GM23338 (cell line): Measurements from ENCODE around the gene DNAL1. TPM values are rescaled to one million over a fixed set of nuclear protein-coding genes. Genes with fewer than 3 reads are reported as not detected.

Experiments
- ATAC-seq: fragments of 200-7000 bp; cut with Tn5 transposase; 3 replicates; pipeline ENCODE4 v1.9.1; 2020
- DNase-seq: peaks from one replicate; pipeline ENCODE4 v3.0.0-alpha.2; 2015; ENCODE audit warnings: low spot score
- H2AFZ ChIP-seq: fragments of 200-600 bp; sonication (generic); 2 replicates; pipeline ENCODE4 v1.8.0; 2016; ENCODE audit warnings: antibody characterized with exemption, mild to moderate bottlenecking, moderate library complexity
- H3F3A ChIP-seq: fragments of 200-600 bp; sonication (generic); replicated peaks from 2 replicates; pipeline ENCODE4 v1.8.0; 2017; ENCODE audit warnings: antibody characterized with exemption, mixed run types, low read depth
- H3K27ac ChIP-seq: fragments of 200-600 bp; sonication (generic); 2 replicates; pipeline ENCODE4 v1.6.1; 2016; ENCODE audit warnings: low read depth
- H3K27me3 ChIP-seq: fragments of 200-600 bp; sonication (generic); 2 replicates; pipeline ENCODE4 v1.8.0; 2016; ENCODE audit warnings: mild to moderate bottlenecking, mixed run types, moderate library complexity; ENCODE audit not compliant: insufficient read depth
- H3K36me3 ChIP-seq: fragments of 200-600 bp; sonication (generic); 2 replicates; pipeline ENCODE4 v1.8.0; 2016; ENCODE audit warnings: mild to moderate bottlenecking; ENCODE audit not compliant: insufficient read depth
- H3K4me1 ChIP-seq: fragments of 200-600 bp; sonication (generic); 2 replicates; pipeline ENCODE4 v1.8.0; 2016; ENCODE audit warnings: mild to moderate bottlenecking, moderate library complexity; ENCODE audit not compliant: insufficient read depth
- H3K4me2 ChIP-seq: fragments of 200-600 bp; sonication (generic); 2 replicates; pipeline ENCODE4 v1.7.1; 2017; ENCODE audit warnings: mixed run types
- H3K4me3 ChIP-seq: fragments of 200-600 bp; sonication (generic); 2 replicates; pipeline ENCODE4 v1.6.1; 2016; ENCODE audit warnings: mixed run types
- H3K79me2 ChIP-seq: fragments of 200-600 bp; sonication (generic); replicated peaks from 2 replicates; pipeline ENCODE4 v1.8.0; 2017; ENCODE audit warnings: mild to moderate bottlenecking; ENCODE audit not compliant: insufficient read depth
- H3K9me2 ChIP-seq: fragments of 200-600 bp; sonication (generic); 2 replicates; pipeline ENCODE4 v1.8.0; 2017; ENCODE audit not compliant: insufficient read depth
- H4K20me1 ChIP-seq: fragments of 200-600 bp; sonication (generic); replicated peaks from 2 replicates; pipeline ENCODE4 v1.8.0; 2017; ENCODE audit warnings: mild to moderate bottlenecking; ENCODE audit not compliant: insufficient read depth
- H3K27ac Mint-ChIP-seq: 2 replicates; pipeline ENCODE4 v1.8.0; 2020; ENCODE audit warnings: inconsistent platforms, mild to moderate bottlenecking, moderate library complexity, mixed read lengths
- H3K27me3 Mint-ChIP-seq: 3 replicates; pipeline ENCODE4 v1.8.0; 2022; ENCODE audit warnings: low read depth, mild to moderate bottlenecking, moderate library complexity, mixed read lengths, inconsistent platforms; ENCODE audit not compliant: insufficient read depth, poor library complexity
- H3K36me3 Mint-ChIP-seq: 3 replicates; pipeline ENCODE4 v1.8.0; 2021; ENCODE audit warnings: low read depth, mild to moderate bottlenecking, inconsistent platforms, moderate library complexity, mixed read lengths
- H3K4me1 Mint-ChIP-seq: 3 replicates; pipeline ENCODE4 v1.8.0; 2020; ENCODE audit warnings: mild to moderate bottlenecking, inconsistent platforms, mixed read lengths
- H3K4me3 Mint-ChIP-seq: 3 replicates; pipeline ENCODE4 v1.8.0; 2021; ENCODE audit warnings: moderate library complexity, mild to moderate bottlenecking, inconsistent platforms, mixed read lengths
- H3K9me3 Mint-ChIP-seq: 3 replicates; pipeline ENCODE4 v1.8.0; 2020; ENCODE audit warnings: moderate library complexity, mild to moderate bottlenecking, inconsistent platforms, mixed read lengths
- CREB1 ChIP-seq: fragments of 250-450 bp; sonication (Bioruptor Pico); IDR thresholded peaks from 2 replicates; pipeline ENCODE4 v1.5.0; 2020; ENCODE audit warnings: low read depth, mild to moderate bottlenecking, moderate library complexity
- CTCF ChIP-seq, 2 experiments: fragments of 200-600 bp in 1 of 2; sonication (generic) in 1 of 2; conservative IDR thresholded peaks; 2 replicates each; pipeline versions ENCODE4 v1.5.1 to v1.6.1; 2016 to 2017; ENCODE audit warnings: antibody characterized with exemption in 2 of 2, low read depth in 2 of 2, mild to moderate bottlenecking in 2 of 2, moderate library complexity in 1 of 2
- EZH2 ChIP-seq: fragments of 200-600 bp; sonication (generic); IDR thresholded peaks from one replicate; pipeline ENCODE4 v1.8.0; 2017; ENCODE audit warnings: antibody characterized with exemption, mild to moderate bottlenecking, low read depth; ENCODE audit not compliant: unreplicated experiment
- JUNB ChIP-seq: IDR thresholded peaks from one replicate; pipeline ENCODE4 v1.6.1; 2016; ENCODE audit warnings: antibody characterized with exemption; ENCODE audit not compliant: unreplicated experiment
- NANOG ChIP-seq: IDR thresholded peaks from 2 replicates; pipeline ENCODE4 v1.6.1; 2016; ENCODE audit warnings: antibody characterized with exemption, borderline replicate concordance
- POLR2AphosphoS5 ChIP-seq: IDR thresholded peaks from 2 replicates; pipeline ENCODE4 v1.6.1; 2016; ENCODE audit warnings: antibody characterized with exemption, low read depth
- STAT1 ChIP-seq: IDR thresholded peaks from one replicate; pipeline ENCODE4 v1.6.1; 2016; ENCODE audit warnings: antibody characterized with exemption; ENCODE audit not compliant: unreplicated experiment
- ZNF114 ChIP-seq: fragments of 250-450 bp; sonication (Bioruptor Pico); IDR thresholded peaks from 2 replicates; pipeline ENCODE4 v1.5.0; 2020; ENCODE audit warnings: mild to moderate bottlenecking, moderate library complexity
- polyA plus RNA-seq: library from polyadenylated mRNA; unstranded; fragments of >200 nt; fragmentation: Nextera tagmentation; extraction: Ambion mirVana; gene quantifications from 2 replicates; pipeline ENCODE4 v1.2.1, GENCODE V29; 2016
- total RNA-seq: library from RNA; depleted of rRNA; stranded (reverse); fragments of >200 nt; shearing (Covaris generic); gene quantifications from 2 replicates; pipeline ENCODE4 v1.2.3, GENCODE V29; 2014
- TF ChIP-seq, protein P1 (sequence below): IDR thresholded peaks from 2 replicates; pipeline ENCODE4 v1.6.1; 2016; ENCODE audit warnings: antibody characterized with exemption

Gene DNAL1
- total and polyA plus RNA-seq, 2 experiments from 2014 or later: 7.6 to 29.3 TPM

DNA sequence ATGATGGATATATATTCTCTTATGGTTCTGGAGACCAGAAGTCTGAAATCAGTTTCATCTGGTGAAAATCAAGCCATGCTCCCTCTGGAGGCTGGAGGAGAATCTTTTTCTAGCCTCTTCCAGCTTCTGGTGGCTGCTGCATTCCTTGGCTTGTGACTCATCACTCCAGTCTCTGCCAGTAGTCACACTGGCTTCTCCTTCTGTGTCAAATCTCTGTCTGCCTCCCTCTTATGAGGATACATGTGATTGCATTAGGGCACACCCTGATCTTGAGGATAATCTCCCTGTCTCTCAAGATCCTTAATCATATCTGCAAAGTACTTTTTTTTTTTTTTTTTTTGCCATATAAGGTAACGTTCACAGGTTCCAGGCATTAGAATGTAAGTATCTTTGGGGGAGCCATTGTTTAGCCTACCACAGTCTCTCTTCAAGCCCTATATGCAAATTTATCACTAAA lies 17.7 kb downstream of the DNAL1 start:
- Histone ChIP-seq H2AFZ (no peak overlapping the region), H3K79me2 (no peaks in the 10 kb centered on the region), H4K20me1 (no peaks in the 10 kb centered on the region), H3K4me1 (no peaks in the 10 kb centered on the region), H3K27ac (peak overlapping the region; percentile 23; the same call in 1 of the 2 replicates), H3K4me3 (no peak overlapping the region), H3K9me2 (no peaks in the 10 kb centered on the region), H3K36me3 (no peaks in the 10 kb centered on the region), H3F3A (no peaks in the 10 kb centered on the region), H3K4me2 (no peak overlapping the region), H3K27me3 (no peaks in the 10 kb centered on the region)
- TF ChIP-seq NANOG: no peak
- TF ChIP-seq JUNB: no peak
- no peak for TF ChIP-seq STAT1
- TF ChIP-seq CTCF (conservative IDR thresholded peaks at IDR 0.05; ENCODE audit: low read depth in 2 of 2): peak; percentile 55 to 57
- no peak for TF ChIP-seq EZH2
- 0 out of 2 replicates have a peak, but pooled peaks have one; percentile 18 for TF ChIP-seq CREB1 (CRISPR knock-in tag)
- no peak for TF ChIP-seq ZNF114 (CRISPR knock-in tag)
- H3K27ac Mint-ChIP-seq: peak overlapping the region; percentile 91
- DNase-seq (peak; percentile 83), ATAC-seq (peak; percentile 86)
- H3K9me3 Mint-ChIP-seq: no peaks in the 10 kb centered on the region
- H3K4me1 Mint-ChIP-seq: no peaks in the 10 kb centered on the region
- no peak overlapping the region for H3K4me3 Mint-ChIP-seq
- H3K36me3 Mint-ChIP-seq: peaks cover 9% of the 10 kb centered on the region; the same call in 2 of the 3 replicates
- H3K27me3 Mint-ChIP-seq: peaks cover 8% of the 10 kb centered on the region

DNA sequence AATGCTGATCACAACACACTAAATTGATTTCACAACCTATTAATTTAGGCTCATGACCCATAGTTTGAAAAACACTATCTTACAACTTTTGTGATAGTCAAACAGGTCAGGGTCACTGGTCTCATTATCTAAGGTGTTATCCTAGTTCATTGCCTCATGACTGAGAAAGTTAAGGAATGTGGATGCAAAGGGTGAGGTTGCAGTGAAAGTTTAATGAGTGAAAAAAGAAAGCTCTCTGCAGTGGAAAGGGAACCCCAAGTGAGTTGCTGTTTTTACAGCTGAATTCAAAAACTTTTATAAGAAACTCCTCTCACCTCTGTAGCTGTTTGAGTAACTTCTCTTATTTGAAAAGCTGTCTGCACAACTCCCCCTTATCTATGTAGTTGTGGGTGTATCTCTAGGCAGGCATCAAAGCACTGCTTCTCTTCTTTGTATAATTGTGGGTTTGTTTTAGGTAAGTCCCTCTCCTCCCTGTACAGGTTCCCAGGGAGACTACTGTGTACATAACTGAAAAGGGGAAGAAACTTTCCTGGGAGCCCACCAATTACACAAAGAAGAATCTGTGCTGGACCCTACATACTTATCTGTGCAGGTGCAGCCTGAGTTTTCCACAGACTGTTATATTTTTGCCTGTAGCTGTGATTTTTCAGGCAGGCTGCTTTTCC lies 18.9 kb downstream of the DNAL1 start:
- no peak overlapping the region for H3K4me3 ChIP-seq
- H3K27me3 ChIP-seq: no peaks in the 10 kb centered on the region
- no peak overlapping the region for H3K4me2 ChIP-seq
- peaks cover 8% of the 10 kb centered on the region for H3K27me3 Mint-ChIP-seq
- H3K79me2 ChIP-seq: no peaks in the 10 kb centered on the region
- ATAC-seq: no peak
- H3K36me3 ChIP-seq: no peaks in the 10 kb centered on the region
- DNase-seq: peak; percentile 12
- no peaks in the 10 kb centered on the region for H3K9me2 ChIP-seq
- H3K27ac Mint-ChIP-seq: no peak overlapping the region
- no peaks in the 10 kb centered on the region for H3K4me1 ChIP-seq
- no peak overlapping the region for H3K4me3 Mint-ChIP-seq
- H3K4me1 Mint-ChIP-seq: no peaks in the 10 kb centered on the region
- no peak overlapping the region for H2AFZ ChIP-seq
- H3K9me3 Mint-ChIP-seq: no peaks in the 10 kb centered on the region
- no peaks in the 10 kb centered on the region for H3F3A ChIP-seq
- H3K36me3 Mint-ChIP-seq: peaks cover 9% of the 10 kb centered on the region; the same call in 2 of the 3 replicates
- H4K20me1 ChIP-seq: no peaks in the 10 kb centered on the region
- no peak overlapping the region for H3K27ac ChIP-seq
- TF ChIP-seq CTCF (conservative IDR thresholded peaks at IDR 0.05; ENCODE audit: low read depth in 2 of 2): no peak
- no peak for TF ChIP-seq CREB1 (CRISPR knock-in tag)
- TF ChIP-seq, protein P1, sequence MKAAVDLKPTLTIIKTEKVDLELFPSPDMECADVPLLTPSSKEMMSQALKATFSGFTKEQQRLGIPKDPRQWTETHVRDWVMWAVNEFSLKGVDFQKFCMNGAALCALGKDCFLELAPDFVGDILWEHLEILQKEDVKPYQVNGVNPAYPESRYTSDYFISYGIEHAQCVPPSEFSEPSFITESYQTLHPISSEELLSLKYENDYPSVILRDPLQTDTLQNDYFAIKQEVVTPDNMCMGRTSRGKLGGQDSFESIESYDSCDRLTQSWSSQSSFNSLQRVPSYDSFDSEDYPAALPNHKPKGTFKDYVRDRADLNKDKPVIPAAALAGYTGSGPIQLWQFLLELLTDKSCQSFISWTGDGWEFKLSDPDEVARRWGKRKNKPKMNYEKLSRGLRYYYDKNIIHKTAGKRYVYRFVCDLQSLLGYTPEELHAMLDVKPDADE: no peak
- no peak for TF ChIP-seq JUNB
- TF ChIP-seq EZH2: no peak
- no peak for TF ChIP-seq STAT1
- no peak for TF ChIP-seq NANOG
- TF ChIP-seq POLR2AphosphoS5: no peak
- TF ChIP-seq ZNF114 (CRISPR knock-in tag): no peak
